H9 (cell line): ENCODE data around the gene MRPS6. TPM values are rescaled to one million over a fixed set of nuclear protein-coding genes. Genes with fewer than 3 reads are reported as not detected.

Source experiments
- DNase-seq: peaks from one replicate; pipeline ENCODE4 v3.0.0-alpha.2; 2017
- H2AFZ ChIP-seq: one replicate; pipeline ENCODE4 v1.6.1; 2013; ENCODE audit warnings: mild to moderate bottlenecking, low read length, control low read depth, moderate library complexity
- H2AK5ac ChIP-seq: 2 replicates; pipeline ENCODE4 v1.6.1; 2013; ENCODE audit warnings: low read length, control low read depth, mixed read lengths; ENCODE audit not compliant: insufficient read length
- H2BK120ac ChIP-seq: one replicate; pipeline ENCODE4 v1.6.1; 2013; ENCODE audit warnings: low read depth, mild to moderate bottlenecking, low read length, control low read depth, inconsistent platforms; ENCODE audit not compliant: poor library complexity, severe bottlenecking
- H2BK12ac ChIP-seq: 2 replicates; pipeline ENCODE4 v1.6.1; 2013; ENCODE audit warnings: low read length, control low read depth, mixed read lengths, low read depth; ENCODE audit not compliant: insufficient read length
- H2BK15ac ChIP-seq: 2 replicates; pipeline ENCODE4 v1.6.1; 2013; ENCODE audit warnings: low read depth, low read length, control low read depth
- H2BK20ac ChIP-seq: one replicate; pipeline ENCODE4 v1.6.1; 2013; ENCODE audit warnings: low read depth, mild to moderate bottlenecking, low read length, control low read depth, inconsistent platforms; ENCODE audit not compliant: poor library complexity, severe bottlenecking
- H2BK5ac ChIP-seq: 2 replicates; pipeline ENCODE4 v1.6.1; 2013; ENCODE audit warnings: low read length, control low read depth, mixed read lengths; ENCODE audit not compliant: insufficient read length
- H3K14ac ChIP-seq: 2 replicates; pipeline ENCODE4 v1.6.1; 2013; ENCODE audit warnings: low read length, control low read depth; ENCODE audit not compliant: insufficient read depth
- H3K18ac ChIP-seq: 2 replicates; pipeline ENCODE4 v1.6.1; 2013; ENCODE audit warnings: low read depth, mild to moderate bottlenecking, mixed read lengths, low read length, control low read depth; ENCODE audit not compliant: insufficient read length
- H3K23ac ChIP-seq: 2 replicates; pipeline ENCODE4 v1.6.1; 2013; ENCODE audit warnings: low read length, control low read depth, mixed read lengths, low read depth; ENCODE audit not compliant: insufficient read length
- H3K23me2 ChIP-seq: 2 replicates; pipeline ENCODE4 v1.6.1; 2013; ENCODE audit warnings: low read depth, mild to moderate bottlenecking, mixed read lengths, low read length, control low read depth; ENCODE audit not compliant: insufficient read length, poor library complexity, severe bottlenecking
- H3K27ac ChIP-seq: 2 replicates; pipeline ENCODE4 v1.5.1; 2013; ENCODE audit warnings: low read length, control low read depth, mixed read lengths, low read depth; ENCODE audit not compliant: insufficient read length
- H3K27me3 ChIP-seq: 2 replicates; pipeline ENCODE4 v1.6.1; 2013; ENCODE audit warnings: low read length, control low read depth, inconsistent platforms; ENCODE audit not compliant: insufficient read depth
- H3K4ac ChIP-seq: 2 replicates; pipeline ENCODE4 v1.6.1; 2013; ENCODE audit warnings: low read depth, mild to moderate bottlenecking, control low read depth, inconsistent platforms, low read length, moderate library complexity
- H3K4me1 ChIP-seq: 2 replicates; pipeline ENCODE4 v1.6.1; 2013; ENCODE audit warnings: low read length, control low read depth, inconsistent platforms; ENCODE audit not compliant: insufficient read depth
- H3K4me2 ChIP-seq: 2 replicates; pipeline ENCODE4 v1.6.1; 2013; ENCODE audit warnings: low read length, control low read depth, mixed read lengths; ENCODE audit not compliant: insufficient read length, insufficient read depth
- H3K56ac ChIP-seq: 2 replicates; pipeline ENCODE4 v1.6.1; 2013; ENCODE audit warnings: low read depth, mild to moderate bottlenecking, mixed read lengths, low read length, control low read depth; ENCODE audit not compliant: insufficient read length
- H3K79me1 ChIP-seq: 2 replicates; pipeline ENCODE4 v1.6.1; 2013; ENCODE audit warnings: low read depth, mild to moderate bottlenecking, moderate library complexity, low read length, control low read depth, inconsistent platforms; ENCODE audit not compliant: insufficient read depth, poor library complexity, severe bottlenecking
- H3K79me2 ChIP-seq: 2 replicates; pipeline ENCODE4 v1.6.1; 2013; ENCODE audit warnings: low read length, control low read depth, inconsistent platforms; ENCODE audit not compliant: insufficient read depth
- H3K9ac ChIP-seq: 2 replicates; pipeline ENCODE4 v1.6.1; 2013; ENCODE audit warnings: low read length, control low read depth, mixed read lengths; ENCODE audit not compliant: insufficient read length; ENCODE audit errors: extremely low read depth
- H3K9me3 ChIP-seq: one replicate; pipeline ENCODE4 v1.6.1; 2013; ENCODE audit warnings: low read depth, low read length, inconsistent platforms; ENCODE audit not compliant: control insufficient read depth
- H3T11ph ChIP-seq: one replicate; pipeline ENCODE4 v1.6.1; 2013; ENCODE audit warnings: mild to moderate bottlenecking, low read length, control low read depth, inconsistent platforms
- H4K20me1 ChIP-seq: one replicate; pipeline ENCODE4 v1.6.1; 2013; ENCODE audit not compliant: control insufficient read depth, insufficient read length, insufficient read depth
- H4K5ac ChIP-seq: 2 replicates; pipeline ENCODE4 v1.6.1; 2013; ENCODE audit warnings: low read depth, mild to moderate bottlenecking, mixed read lengths, low read length, control low read depth; ENCODE audit not compliant: insufficient read length
- H4K8ac ChIP-seq: replicated peaks from 2 replicates; pipeline ENCODE4 v1.6.1; 2013; ENCODE audit warnings: low read length, control low read depth, mixed read lengths, low read depth; ENCODE audit not compliant: insufficient read length
- H4K91ac ChIP-seq: 2 replicates; pipeline ENCODE4 v1.6.1; 2013; ENCODE audit warnings: low read depth, mild to moderate bottlenecking, moderate library complexity, mixed read lengths, low read length, control low read depth; ENCODE audit not compliant: insufficient read length
- H3K27ac Mint-ChIP-seq, 3 experiments: 2 replicates in 2 of 3; 3 replicates in 1 of 3; pipeline ENCODE4 v1.8.0; 2020 to 2021; ENCODE audit warnings: mixed read lengths in 3 of 3, mild to moderate bottlenecking in 1 of 3, moderate library complexity in 1 of 3
- H3K27me3 Mint-ChIP-seq: 2 replicates; pipeline ENCODE4 v1.8.0; 2021; ENCODE audit warnings: low read depth, mild to moderate bottlenecking, moderate library complexity, mixed read lengths
- H3K36me3 Mint-ChIP-seq, 3 experiments: 2 replicates in 2 of 3; 3 replicates in 1 of 3; pipeline ENCODE4 v1.8.0; 2020 to 2021; ENCODE audit warnings: low read depth in 3 of 3, mixed read lengths in 3 of 3; ENCODE audit not compliant: insufficient read depth in 1 of 3
- H3K4me1 Mint-ChIP-seq, 2 experiments: 2 replicates each; pipeline ENCODE4 v1.8.0; 2020; ENCODE audit warnings: mixed read lengths in 2 of 2
- H3K4me3 Mint-ChIP-seq, 2 experiments: 2 replicates in 1 of 2; 3 replicates in 1 of 2; pipeline ENCODE4 v1.8.0; 2020 to 2021; ENCODE audit warnings: mild to moderate bottlenecking in 2 of 2, mixed read lengths in 2 of 2, moderate library complexity in 1 of 2
- H3K9me3 Mint-ChIP-seq, 2 experiments: 2 replicates in 1 of 2; 3 replicates in 1 of 2; pipeline ENCODE4 v1.8.0; 2020; ENCODE audit warnings: mild to moderate bottlenecking in 2 of 2, mixed read lengths in 2 of 2, moderate library complexity in 1 of 2
- WGBS: extraction: QIAGEN DNeasy Blood & Tissue Kit; methylation state at CpG from one replicate; pipeline ENCODE4 v1.1.7; 2013; ENCODE audit warnings: missing lambda C conversion rate, low lambda C conversion rate, mixed read lengths; ENCODE audit not compliant: insufficient read length; ENCODE audit errors: extremely low coverage; 5-methylcytosine and 5-hydroxymethylcytosine counted together
- total RNA-seq: library from RNA; stranded (reverse); gene quantifications from 2 replicates; pipeline ENCODE4 v1.2.1, GENCODE V29; 2021
- TF ChIP-seq, protein P1 (sequence below): fragments of 200-600 bp; sonication (generic); conservative IDR thresholded peaks from 3 replicates; pipeline ENCODE4 v1.8.0; 2021; ENCODE audit warnings: antibody characterized with exemption, mild to moderate bottlenecking

Gene MRPS6
- total RNA-seq, 1 experiment from 2014 or later, result 83.2 TPM

DNA sequence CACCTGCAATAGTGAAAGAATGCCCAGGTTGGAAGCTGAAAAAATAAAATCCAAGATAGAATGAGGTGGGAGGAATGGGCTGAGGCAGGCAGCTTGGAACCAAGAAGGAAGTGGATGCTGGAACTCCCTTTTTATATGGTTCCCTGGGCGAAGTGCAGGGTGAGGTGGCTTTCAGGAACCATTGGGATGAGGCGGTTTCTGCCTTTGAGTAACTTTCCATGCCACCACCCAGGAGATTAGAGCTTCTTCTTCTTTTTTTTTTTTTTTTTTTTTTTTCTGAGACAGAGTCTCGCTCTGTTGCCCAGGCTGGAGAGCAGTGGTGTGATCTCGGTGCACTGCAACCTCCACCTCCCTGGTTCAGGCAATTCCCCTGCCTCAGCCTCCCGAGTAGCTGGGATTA lies 17.8 kb upstream of the MRPS6 start:
- Histone ChIP-seq H2BK15ac (no peak overlapping the region), H4K20me1 (no peaks in the 10 kb centered on the region), H3K23me2 (no peaks in the 10 kb centered on the region), H3K27ac (no peak overlapping the region), H4K5ac (no peak overlapping the region), H2BK5ac (no peak overlapping the region), H4K91ac (no peak overlapping the region), H2BK20ac (no peak overlapping the region), H3K4ac (no peak overlapping the region), H3K56ac (no peak overlapping the region), H3K9me3 (no peaks in the 10 kb centered on the region), H3K79me2 (no peaks in the 10 kb centered on the region), H3T11ph (no peak overlapping the region), H2BK12ac (no peak overlapping the region), H3K27me3 (no peaks in the 10 kb centered on the region), H3K23ac (no peak overlapping the region), H3K18ac (no peak overlapping the region), H2AFZ (no peak overlapping the region), H3K79me1 (no peaks in the 10 kb centered on the region), H2BK120ac (no peak overlapping the region), H3K9ac (no peak overlapping the region), H2AK5ac (no peak overlapping the region), H4K8ac (no peak overlapping the region), H3K14ac (no peak overlapping the region), H3K4me1 (no peaks in the 10 kb centered on the region), H3K4me2 (no peak overlapping the region)
- Mint-ChIP-seq H3K4me1 (no peaks in the 10 kb centered on the region), H3K4me3 (no peak overlapping the region), H3K9me3 (no peaks in the 10 kb centered on the region), H3K36me3 (no peaks in the 10 kb centered on the region), H3K27ac (peak overlapping the region in 1 of 3 experiments; percentile 5; a peak in 1 of 7 replicates), H3K27me3 (peaks cover 6% of the 10 kb centered on the region)
- DNase-seq, result no peak
- TF ChIP-seq, protein P1, sequence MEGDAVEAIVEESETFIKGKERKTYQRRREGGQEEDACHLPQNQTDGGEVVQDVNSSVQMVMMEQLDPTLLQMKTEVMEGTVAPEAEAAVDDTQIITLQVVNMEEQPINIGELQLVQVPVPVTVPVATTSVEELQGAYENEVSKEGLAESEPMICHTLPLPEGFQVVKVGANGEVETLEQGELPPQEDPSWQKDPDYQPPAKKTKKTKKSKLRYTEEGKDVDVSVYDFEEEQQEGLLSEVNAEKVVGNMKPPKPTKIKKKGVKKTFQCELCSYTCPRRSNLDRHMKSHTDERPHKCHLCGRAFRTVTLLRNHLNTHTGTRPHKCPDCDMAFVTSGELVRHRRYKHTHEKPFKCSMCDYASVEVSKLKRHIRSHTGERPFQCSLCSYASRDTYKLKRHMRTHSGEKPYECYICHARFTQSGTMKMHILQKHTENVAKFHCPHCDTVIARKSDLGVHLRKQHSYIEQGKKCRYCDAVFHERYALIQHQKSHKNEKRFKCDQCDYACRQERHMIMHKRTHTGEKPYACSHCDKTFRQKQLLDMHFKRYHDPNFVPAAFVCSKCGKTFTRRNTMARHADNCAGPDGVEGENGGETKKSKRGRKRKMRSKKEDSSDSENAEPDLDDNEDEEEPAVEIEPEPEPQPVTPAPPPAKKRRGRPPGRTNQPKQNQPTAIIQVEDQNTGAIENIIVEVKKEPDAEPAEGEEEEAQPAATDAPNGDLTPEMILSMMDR, result no peak
- no CpG with 5 or more reads among the region's 5 CpGs for WGBS
